Prostate gland (tissue), 2 donors: Measurements from ENCODE around the gene MEIS2.

ENCODE experiments used
- CTCF ChIP-seq, 4 experiments: fragments of 200-600 bp in 2 of 4; fragments of 450-650 bp in 2 of 4; sonication (generic) in 2 of 4; IDR thresholded peaks; 1 replicate in 3 of 4; 2 replicates in 1 of 4; pipeline ENCODE4 v1.5.1; 2016 to 2019; ENCODE audit warnings: antibody characterized with exemption in 4 of 4, mild to moderate bottlenecking in 2 of 4, moderate library complexity in 2 of 4
- POLR2A ChIP-seq: fragments of 450-650 bp; IDR thresholded peaks from one replicate; pipeline ENCODE4 v1.6.1; 2016; ENCODE audit warnings: antibody characterized with exemption, mild to moderate bottlenecking
- POLR2AphosphoS5 ChIP-seq: sonication (generic); formaldehyde crosslinking; IDR thresholded peaks from one replicate; pipeline ENCODE4 v1.6.1; 2017; ENCODE audit warnings: antibody characterized with exemption

DNA sequence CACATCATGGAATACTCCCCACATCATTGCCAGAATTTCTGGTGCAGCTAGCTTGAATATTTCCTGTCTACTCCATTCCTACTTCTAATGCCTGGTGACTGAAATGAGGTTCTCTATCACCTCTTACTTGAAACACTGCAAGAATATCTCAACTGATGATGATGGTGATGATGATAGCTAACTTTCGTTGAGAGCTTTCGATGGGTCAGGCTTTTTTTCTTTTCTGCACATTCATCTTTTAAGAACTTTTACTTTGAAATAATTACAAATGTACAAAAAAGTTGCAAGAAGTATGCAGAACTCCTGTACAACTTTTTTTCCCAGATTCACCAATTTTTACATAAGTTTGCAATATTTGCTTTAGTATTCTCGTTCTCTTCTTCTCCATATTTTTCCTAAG is 233.5 kb downstream of the MEIS2 start:
- TF ChIP-seq CTCF (IDR thresholded peaks at IDR 0.05): no peak
- TF ChIP-seq POLR2A: no peak
- TF ChIP-seq POLR2AphosphoS5: no peak
